HEK293T (cell line): ENCODE results near the gene CFH.

Experiments used
- BHLHE40 ChIP-seq: fragments of 450-650 bp; IDR thresholded peaks from 2 replicates; pipeline ENCODE4 v1.6.1; 2016; ENCODE audit warnings: mild to moderate bottlenecking, moderate library complexity, borderline replicate concordance
- FOXA1 ChIP-seq: fragments of 450-650 bp; IDR thresholded peaks from 2 replicates; pipeline ENCODE4 v1.6.1; 2016; ENCODE audit warnings: mild to moderate bottlenecking
- FOXK2 ChIP-seq: fragments of 450-650 bp; IDR thresholded peaks from 2 replicates; pipeline ENCODE4 v1.6.1; 2016; ENCODE audit warnings: mild to moderate bottlenecking
- FOXM1 ChIP-seq: fragments of 450-650 bp; IDR thresholded peaks from 2 replicates; pipeline ENCODE4 v1.6.1; 2017; ENCODE audit warnings: mild to moderate bottlenecking, borderline replicate concordance
- HDGF ChIP-seq: fragments of 450-650 bp; IDR thresholded peaks from 2 replicates; pipeline ENCODE4 v1.6.1; 2017; ENCODE audit warnings: antibody characterized with exemption, borderline replicate concordance
- NFRKB ChIP-seq: fragments of 450-650 bp; IDR thresholded peaks from 2 replicates; pipeline ENCODE4 v1.6.1; 2016; ENCODE audit warnings: mild to moderate bottlenecking, moderate library complexity
- PKNOX1 ChIP-seq: fragments of 450-650 bp; IDR thresholded peaks from 2 replicates; pipeline ENCODE4 v1.6.1; 2016
- SP1 ChIP-seq: fragments of 450-650 bp; IDR thresholded peaks from 2 replicates; pipeline ENCODE4 v1.6.1; 2017
- SUZ12 ChIP-seq: fragments of 450-650 bp; IDR thresholded peaks from 2 replicates; pipeline ENCODE4 v1.6.1; 2016; ENCODE audit warnings: mild to moderate bottlenecking
- TARDBP ChIP-seq: fragments of 450-650 bp; IDR thresholded peaks from 2 replicates; pipeline ENCODE4 v1.6.1; 2016
- ZNF384 ChIP-seq: fragments of 450-650 bp; IDR thresholded peaks from 2 replicates; pipeline ENCODE4 v1.6.1; 2016

- TF ChIP-seq SP1 (no peak), BHLHE40 (no peak), ZNF384 (no peak), HDGF (no peak), FOXA1 (no peak), PKNOX1 (no peak), TARDBP (no peak), FOXM1 (no peak), SUZ12 (no peak), NFRKB (no peak), FOXK2 (no peak)
These were observed 23.0 kb upstream of the CFH start for GRCh38 chr1:196628838-196629237.
